ENCODE measurements around the gene TAS2R8. TPM values are rescaled to one million over a fixed set of nuclear protein-coding genes. Genes with fewer than 3 reads are reported as not detected.

Gene TAS2R8, protein sequence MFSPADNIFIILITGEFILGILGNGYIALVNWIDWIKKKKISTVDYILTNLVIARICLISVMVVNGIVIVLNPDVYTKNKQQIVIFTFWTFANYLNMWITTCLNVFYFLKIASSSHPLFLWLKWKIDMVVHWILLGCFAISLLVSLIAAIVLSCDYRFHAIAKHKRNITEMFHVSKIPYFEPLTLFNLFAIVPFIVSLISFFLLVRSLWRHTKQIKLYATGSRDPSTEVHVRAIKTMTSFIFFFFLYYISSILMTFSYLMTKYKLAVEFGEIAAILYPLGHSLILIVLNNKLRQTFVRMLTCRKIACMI
- not detected in 2 replicates for total RNA-seq

DNA sequence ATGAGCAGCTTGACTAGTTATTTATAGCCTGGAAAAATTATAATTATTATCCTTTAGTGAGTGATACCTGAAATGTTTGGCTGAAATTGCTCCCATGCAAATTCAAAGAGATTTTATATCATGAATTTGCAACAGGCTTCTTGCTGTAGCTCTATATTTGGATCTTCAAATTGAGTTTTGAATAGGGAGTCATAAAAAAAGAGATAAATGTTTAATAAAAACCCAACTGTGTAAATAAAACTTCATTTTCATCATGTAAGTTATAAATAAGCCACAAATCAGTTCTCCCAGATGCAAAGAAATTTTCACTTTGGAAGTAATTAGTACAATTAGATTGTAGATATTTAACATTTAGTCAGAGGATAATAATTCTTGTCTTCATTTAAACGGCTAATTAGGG lies at the start of gene TAS2R8:
Gene TAS2R8 (minus strand): TSS at position 101 of the 400 bp plus-strand sequence. CDS start 306 bp downstream, outside the sequence.
- TF ChIP-seq, protein P1, sequence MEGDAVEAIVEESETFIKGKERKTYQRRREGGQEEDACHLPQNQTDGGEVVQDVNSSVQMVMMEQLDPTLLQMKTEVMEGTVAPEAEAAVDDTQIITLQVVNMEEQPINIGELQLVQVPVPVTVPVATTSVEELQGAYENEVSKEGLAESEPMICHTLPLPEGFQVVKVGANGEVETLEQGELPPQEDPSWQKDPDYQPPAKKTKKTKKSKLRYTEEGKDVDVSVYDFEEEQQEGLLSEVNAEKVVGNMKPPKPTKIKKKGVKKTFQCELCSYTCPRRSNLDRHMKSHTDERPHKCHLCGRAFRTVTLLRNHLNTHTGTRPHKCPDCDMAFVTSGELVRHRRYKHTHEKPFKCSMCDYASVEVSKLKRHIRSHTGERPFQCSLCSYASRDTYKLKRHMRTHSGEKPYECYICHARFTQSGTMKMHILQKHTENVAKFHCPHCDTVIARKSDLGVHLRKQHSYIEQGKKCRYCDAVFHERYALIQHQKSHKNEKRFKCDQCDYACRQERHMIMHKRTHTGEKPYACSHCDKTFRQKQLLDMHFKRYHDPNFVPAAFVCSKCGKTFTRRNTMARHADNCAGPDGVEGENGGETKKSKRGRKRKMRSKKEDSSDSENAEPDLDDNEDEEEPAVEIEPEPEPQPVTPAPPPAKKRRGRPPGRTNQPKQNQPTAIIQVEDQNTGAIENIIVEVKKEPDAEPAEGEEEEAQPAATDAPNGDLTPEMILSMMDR (conservative IDR thresholded peaks at IDR 0.05; ENCODE audit: low read depth, low read length) = no peak
- no peak for DNase-seq (ENCODE audit: low read depth)
- H3K4me3 ChIP-seq (ENCODE audit: low read depth, low read length) = no peak within 1 kb of the TSS

DNA sequence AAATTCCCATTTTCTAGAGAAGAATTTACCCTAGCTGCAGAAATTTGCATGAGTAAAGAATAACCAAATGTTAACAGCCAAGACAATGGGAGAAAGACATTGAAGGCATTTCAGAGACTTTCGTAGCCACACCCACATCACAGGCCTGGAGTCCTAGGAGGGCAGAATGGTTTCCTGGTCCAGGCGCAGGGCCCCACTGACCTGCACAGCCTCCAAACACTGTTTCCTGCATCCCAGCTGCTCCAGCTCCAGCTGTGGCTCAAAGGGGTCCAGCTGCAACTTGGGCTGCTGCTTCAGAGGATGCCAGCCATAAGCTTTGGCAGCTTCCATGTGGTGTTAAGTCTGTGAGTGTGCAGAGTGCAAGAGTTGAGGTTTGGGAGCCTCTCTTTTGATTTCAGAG lies 48.7 kb upstream of the TAS2R8 start:
- TF ChIP-seq, protein P1 (conservative IDR thresholded peaks at IDR 0.05; ENCODE audit: low read depth, low read length) = no peak
- no peak for DNase-seq (ENCODE audit: low read depth)
- H3K4me3 ChIP-seq (ENCODE audit: low read depth, low read length) = no peak overlapping the region

DNA sequence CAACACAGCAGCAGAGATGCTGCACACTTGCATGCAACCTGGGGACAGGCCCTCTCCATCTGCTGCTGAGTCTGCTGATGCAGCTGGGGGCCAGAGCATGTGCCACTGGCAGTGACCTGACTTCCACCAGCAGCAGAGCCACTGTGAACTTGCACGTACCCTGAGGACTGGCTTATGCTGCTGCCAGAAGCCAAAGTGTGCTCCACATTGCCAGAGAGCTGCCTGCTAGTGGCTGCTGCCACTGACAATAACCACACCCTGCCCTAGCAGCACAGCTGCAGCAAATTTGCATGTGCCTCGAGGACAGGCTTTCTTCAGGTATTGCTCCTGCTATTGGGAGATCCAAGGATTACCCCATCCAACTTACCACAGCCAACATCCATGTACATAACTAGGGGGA lies 46.7 kb upstream of the TAS2R8 start:
- no peak overlapping the region for H3K4me3 ChIP-seq (ENCODE audit: low read depth, low read length)
- no peak for DNase-seq (ENCODE audit: low read depth)
- TF ChIP-seq, protein P1 (conservative IDR thresholded peaks at IDR 0.05; ENCODE audit: low read depth, low read length) = no peak

DNA sequence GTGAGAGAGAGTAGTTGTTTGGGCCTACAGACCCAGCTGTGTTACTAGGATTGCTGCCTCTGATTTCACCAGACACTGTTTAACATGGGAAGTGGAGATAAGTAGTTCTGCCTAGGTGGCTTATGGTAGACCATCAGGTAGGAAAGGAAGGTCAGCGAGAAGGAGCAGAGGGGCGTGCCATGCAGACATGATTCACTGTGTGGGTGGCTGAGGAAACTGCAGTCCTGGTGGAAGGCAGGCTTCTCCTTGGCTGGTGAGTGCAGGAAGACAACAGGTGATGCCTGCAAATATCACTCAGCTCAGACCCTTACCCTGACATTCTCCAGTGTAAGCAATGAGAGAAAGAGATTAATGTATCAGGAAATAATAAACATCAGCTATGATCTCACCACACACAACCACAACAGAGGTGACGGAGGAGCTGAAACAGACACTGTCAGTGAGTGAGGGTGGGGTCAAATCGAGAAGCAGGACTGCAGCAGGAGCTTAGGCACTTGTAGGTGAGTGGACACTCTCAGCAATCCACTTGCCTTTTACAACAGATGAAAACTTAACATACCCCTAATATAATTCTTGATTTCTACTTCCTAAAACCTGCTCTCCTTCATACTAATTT lies 44.3 kb upstream of the TAS2R8 start:
- no peak for DNase-seq (ENCODE audit: low read depth)
- TF ChIP-seq, protein P1 (conservative IDR thresholded peaks at IDR 0.05; ENCODE audit: low read depth, low read length) = no peak
- no peak overlapping the region for H3K4me3 ChIP-seq (ENCODE audit: low read depth, low read length)

DNA sequence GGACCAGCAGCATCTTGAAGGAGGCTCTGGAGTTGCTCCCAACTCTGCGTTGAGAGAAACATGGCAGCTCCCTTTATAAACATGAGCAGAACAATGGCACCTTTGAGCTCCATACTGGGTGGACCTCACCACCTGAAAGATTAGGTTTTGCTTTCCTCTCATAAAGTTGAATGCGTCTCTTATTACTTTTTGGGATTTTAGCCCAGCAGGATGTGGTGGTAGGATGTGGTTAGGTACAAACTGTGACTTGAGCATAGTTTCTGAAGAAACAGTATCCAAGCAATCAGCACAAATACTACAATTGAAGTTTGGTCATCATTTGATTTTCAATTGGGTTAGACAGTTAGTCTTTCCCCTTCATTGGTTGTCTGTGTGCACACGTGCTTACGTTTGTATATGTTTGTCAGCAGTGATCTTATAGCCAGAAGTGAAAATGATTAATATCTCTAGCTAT lies 42.4 kb upstream of the TAS2R8 start, which contains the start of gene PRR4:
Gene PRR4 (minus strand): TSS at position 51 of the 454 bp plus-strand sequence. CDS start 38 bp downstream, at position 13.
- TF ChIP-seq, protein P1 (conservative IDR thresholded peaks at IDR 0.05; ENCODE audit: low read depth, low read length) = no peak
- no peak for DNase-seq (ENCODE audit: low read depth)
- no peak within 1 kb of the TSS for H3K4me3 ChIP-seq (ENCODE audit: low read depth, low read length)

DNA sequence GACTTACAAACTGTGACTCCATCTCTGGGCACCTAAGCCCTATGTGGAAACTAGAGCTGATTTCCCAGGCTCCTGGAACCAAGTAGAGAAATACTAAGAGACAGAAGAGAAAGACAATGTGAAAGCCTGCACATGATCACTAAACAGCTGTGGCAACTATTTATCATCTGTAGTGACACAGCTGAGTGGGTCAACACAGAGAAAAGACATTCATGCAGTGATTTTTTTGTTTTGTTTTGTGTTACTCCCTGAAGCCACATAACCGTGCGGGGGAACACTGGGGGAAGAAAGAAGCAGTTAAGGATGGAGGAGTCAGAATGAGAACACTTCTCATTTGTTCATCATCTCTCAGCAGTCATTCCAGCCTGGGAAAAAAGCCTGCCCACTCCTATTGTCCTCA lies 40.7 kb upstream of the TAS2R8 start:
- DNase-seq (ENCODE audit: low read depth) = no peak
- TF ChIP-seq, protein P1 (conservative IDR thresholded peaks at IDR 0.05; ENCODE audit: low read depth, low read length) = no peak
- H3K4me3 ChIP-seq (ENCODE audit: low read depth, low read length) = no peak overlapping the region
